OCI-LY7 (cell line): ENCODE measurements around the gene RBBP8. TPM values are rescaled to one million over a fixed set of nuclear protein-coding genes. Genes with fewer than 3 reads are reported as not detected.

Experiments
- BruUV-seq: library from RNA; stranded (reverse); fragments of 400-500 nt; replicated peaks from 2 replicates; lab custom pipeline; 2021; lab: Mats Ljungman, UMichigan
- CTCF ChIA-PET: fragments of 300-600 bp; sonication (Branson Sonifier 250); formaldehyde crosslinking; loops from one replicate; lab custom pipeline; 2022; ENCODE audit warnings: antibody characterized with exemption; ENCODE audit not compliant: unreplicated experiment; lab: Charles Lee
- POLR2A ChIA-PET: fragments of 300-600 bp; sonication (Branson Sonifier 250); formaldehyde crosslinking; loops from one replicate; lab custom pipeline; 2022; ENCODE audit warnings: antibody characterized with exemption; lab: Charles Lee
- DNase-seq: peaks from one replicate; pipeline ENCODE4 v3.0.0-alpha.2; 2015; ENCODE audit warnings: low spot score
- H2AFZ ChIP-seq: fragments of 200-600 bp; sonication (generic), shearing (Covaris generic); 2 replicates; pipeline ENCODE4 v1.6.1; 2014; ENCODE audit warnings: mild to moderate bottlenecking, antibody characterized with exemption, low read length, moderate library complexity
- H3K27ac ChIP-seq: fragments of 200-600 bp; sonication (generic); 2 replicates; pipeline ENCODE4 v1.5.1; 2014; ENCODE audit warnings: mixed run types, low read depth, mild to moderate bottlenecking, moderate library complexity, low read length, inconsistent platforms; ENCODE audit not compliant: poor library complexity, severe bottlenecking
- H3K36me3 ChIP-seq: fragments of 200-600 bp; sonication (generic); 2 replicates; pipeline ENCODE4 v1.6.1; 2014; ENCODE audit warnings: mild to moderate bottlenecking, antibody characterized with exemption, low read length, moderate library complexity, mixed read lengths; ENCODE audit not compliant: insufficient read depth
- H3K4me1 ChIP-seq: fragments of 200-600 bp; sonication (generic); 2 replicates; pipeline ENCODE4 v1.5.1; 2014; ENCODE audit warnings: mild to moderate bottlenecking, low read length; ENCODE audit not compliant: insufficient read depth, poor library complexity, severe bottlenecking
- H3K4me2 ChIP-seq: fragments of 200-600 bp; sonication (generic); 2 replicates; pipeline ENCODE4 v1.6.1; 2014; ENCODE audit warnings: mild to moderate bottlenecking, low read length
- H3K4me3 ChIP-seq: fragments of 200-600 bp; sonication (generic); 2 replicates; pipeline ENCODE4 v1.5.1; 2014; ENCODE audit warnings: mild to moderate bottlenecking, low read depth, low read length; ENCODE audit not compliant: poor library complexity, severe bottlenecking
- H3K79me2 ChIP-seq: fragments of 200-600 bp; sonication (generic); 2 replicates; pipeline ENCODE4 v1.6.1; 2016; ENCODE audit warnings: low read depth, mild to moderate bottlenecking, low read length, moderate library complexity, mixed read lengths; ENCODE audit not compliant: insufficient read depth
- H3K9me2 ChIP-seq: fragments of 200-600 bp; sonication (generic); 2 replicates; pipeline ENCODE4 v1.6.1; 2016; ENCODE audit warnings: mild to moderate bottlenecking, low read length, mixed read lengths; ENCODE audit not compliant: insufficient read depth
- H3K9me3 ChIP-seq: fragments of 200-600 bp; sonication (generic); 2 replicates; pipeline ENCODE4 v1.6.1; 2014; ENCODE audit warnings: mild to moderate bottlenecking, mixed run types, low read length, mixed read lengths
- H4K20me1 ChIP-seq: fragments of 200-600 bp; sonication (generic); 2 replicates; pipeline ENCODE4 v1.6.1; 2014; ENCODE audit warnings: mild to moderate bottlenecking, antibody characterized with exemption, low read length, moderate library complexity, mixed read lengths; ENCODE audit not compliant: insufficient read depth
- EZH2phosphoT487 ChIP-seq: fragments of 200-600 bp; sonication (generic); IDR thresholded peaks from 2 replicates; pipeline ENCODE4 v1.6.1; 2018; ENCODE audit warnings: low read depth, borderline replicate concordance, mild to moderate bottlenecking, mixed run types, antibody characterized with exemption, low read length, moderate library complexity, mixed read lengths
- intact Hi-C: fragments of 100-400 bp; cut with micrococcal nuclease; formaldehyde crosslinking; loops from one replicate; pipeline ENCODE4 v1.10.0; 2022; ENCODE audit not compliant: unreplicated experiment
- total RNA-seq, 2 experiments: library from RNA; depleted of rRNA in 1 of 2; stranded (reverse); fragments of >200 nt in 1 of 2; shearing (Covaris generic) in 1 of 2; gene quantifications; 2 replicates each; pipeline ENCODE4 v1.2.3, GENCODE V29; 2014 to 2022
- TF ChIP-seq, protein P1 (sequence below): fragments of 200-600 bp; sonication (generic); conservative IDR thresholded peaks from 2 replicates; pipeline ENCODE4 v1.5.1; 2014; ENCODE audit warnings: mild to moderate bottlenecking, antibody characterized with exemption, low read length, moderate library complexity, mixed read lengths

The RBBP8 gene
- total RNA-seq, 2 experiments from 2014 or later: 51.0 to 86.0 TPM

DNA sequence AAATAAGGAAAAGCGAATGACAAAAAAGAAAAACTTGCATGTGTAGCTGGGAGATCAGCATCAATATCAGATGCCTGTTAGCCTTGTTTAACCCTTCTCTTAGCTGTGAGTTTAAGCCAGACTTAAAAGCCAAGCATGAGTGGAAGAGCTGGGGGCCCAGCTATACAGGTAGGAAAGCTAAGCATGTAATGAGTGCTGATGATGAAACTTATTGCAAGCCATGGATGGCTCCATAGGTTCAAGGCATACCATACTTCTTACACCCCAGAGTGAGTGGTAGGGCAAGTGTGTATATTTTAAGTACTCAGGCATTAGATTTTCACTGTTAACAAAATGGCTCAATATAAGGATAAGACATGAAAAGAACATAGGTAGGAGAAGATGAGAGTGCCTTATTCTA lies 28.0 kb downstream of the RBBP8 start:
- Histone ChIP-seq H3K36me3 (peaks cover 97% of the 10 kb centered on the region), H3K9me2 (no peaks in the 10 kb centered on the region), H3K27ac (no peak overlapping the region), H3K9me3 (no peaks in the 10 kb centered on the region), H3K79me2 (peaks cover 61% of the 10 kb centered on the region; the same call in 1 of the 2 replicates), H2AFZ (no peak overlapping the region), H3K4me3 (no peak overlapping the region), H4K20me1 (no peaks in the 10 kb centered on the region; the same call in 1 of the 2 replicates), H3K4me1 (no peaks in the 10 kb centered on the region), H3K4me2 (no peak overlapping the region)
- ChIA-PET POLR2A (interaction anchor here (0.5 to 1.3 kb wide), 6 partner anchors 10 to 579 kb away, joined by 3 to 7 read pairs (median 4); no protein-coding TSS in a partner anchor), CTCF (no interaction called here)
- no peak for DNase-seq
- intact Hi-C loops: no loop called here
- BruUV-seq: no TSS peak
- TF ChIP-seq, protein P1, sequence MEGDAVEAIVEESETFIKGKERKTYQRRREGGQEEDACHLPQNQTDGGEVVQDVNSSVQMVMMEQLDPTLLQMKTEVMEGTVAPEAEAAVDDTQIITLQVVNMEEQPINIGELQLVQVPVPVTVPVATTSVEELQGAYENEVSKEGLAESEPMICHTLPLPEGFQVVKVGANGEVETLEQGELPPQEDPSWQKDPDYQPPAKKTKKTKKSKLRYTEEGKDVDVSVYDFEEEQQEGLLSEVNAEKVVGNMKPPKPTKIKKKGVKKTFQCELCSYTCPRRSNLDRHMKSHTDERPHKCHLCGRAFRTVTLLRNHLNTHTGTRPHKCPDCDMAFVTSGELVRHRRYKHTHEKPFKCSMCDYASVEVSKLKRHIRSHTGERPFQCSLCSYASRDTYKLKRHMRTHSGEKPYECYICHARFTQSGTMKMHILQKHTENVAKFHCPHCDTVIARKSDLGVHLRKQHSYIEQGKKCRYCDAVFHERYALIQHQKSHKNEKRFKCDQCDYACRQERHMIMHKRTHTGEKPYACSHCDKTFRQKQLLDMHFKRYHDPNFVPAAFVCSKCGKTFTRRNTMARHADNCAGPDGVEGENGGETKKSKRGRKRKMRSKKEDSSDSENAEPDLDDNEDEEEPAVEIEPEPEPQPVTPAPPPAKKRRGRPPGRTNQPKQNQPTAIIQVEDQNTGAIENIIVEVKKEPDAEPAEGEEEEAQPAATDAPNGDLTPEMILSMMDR: no peak
- no peak for TF ChIP-seq EZH2phosphoT487

DNA sequence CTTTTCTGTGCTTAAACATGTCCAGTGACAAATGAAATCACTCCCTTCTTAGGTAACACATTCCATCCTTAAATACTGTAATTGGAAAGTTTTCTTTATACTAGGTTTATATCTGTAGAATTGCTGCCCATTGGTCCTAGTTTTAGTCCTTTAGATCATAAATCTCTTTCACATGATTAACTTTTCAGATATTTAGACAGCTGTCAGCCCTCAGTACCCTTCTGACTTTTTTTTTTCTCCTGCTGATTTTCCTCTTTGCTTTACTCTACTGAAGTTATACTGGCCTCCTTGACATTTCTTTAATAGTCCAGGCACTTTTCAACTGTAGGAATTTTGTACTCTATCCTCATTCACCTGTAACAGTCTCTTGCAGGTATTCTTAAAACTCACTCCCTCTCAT lies 28.9 kb downstream of the RBBP8 start:
- Histone ChIP-seq H4K20me1 (no peaks in the 10 kb centered on the region; the same call in 1 of the 2 replicates), H3K36me3 (peaks cover 98% of the 10 kb centered on the region), H2AFZ (no peak overlapping the region), H3K4me2 (no peak overlapping the region), H3K4me1 (no peaks in the 10 kb centered on the region), H3K9me2 (no peaks in the 10 kb centered on the region), H3K27ac (no peak overlapping the region), H3K4me3 (no peak overlapping the region), H3K79me2 (peaks cover 63% of the 10 kb centered on the region; the same call in 1 of the 2 replicates), H3K9me3 (no peaks in the 10 kb centered on the region)
- no TSS peak for BruUV-seq
- no peak for DNase-seq
- intact Hi-C loops: loop anchor here (1.0 kb wide), 1 partner anchor 12 kb away; no protein-coding TSS in a partner anchor
- ChIA-PET POLR2A (no interaction called here), CTCF (no interaction called here)
- TF ChIP-seq, protein P1: no peak
- TF ChIP-seq EZH2phosphoT487: no peak

DNA sequence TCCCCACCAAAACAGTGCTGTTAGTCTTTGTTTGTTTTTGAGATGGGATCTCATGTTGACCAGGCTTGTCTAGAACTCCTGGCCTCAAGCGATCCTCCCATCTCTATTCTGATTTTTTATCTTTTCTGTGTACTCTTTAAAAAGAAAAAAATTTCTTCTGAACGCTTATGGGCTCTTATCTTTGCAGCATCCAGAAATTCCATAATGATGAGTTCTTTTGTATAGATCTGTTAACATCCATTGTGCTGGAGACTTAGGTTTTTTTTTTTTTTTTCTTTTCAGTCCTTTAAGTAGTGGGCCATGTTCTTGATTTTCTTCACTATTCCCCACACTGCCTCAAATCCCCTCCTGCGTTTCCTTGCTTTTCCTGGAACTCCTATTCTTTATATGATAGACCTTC lies 31.0 kb downstream of the RBBP8 start:
- H3K79me2 ChIP-seq: peaks cover 54% of the 10 kb centered on the region; the same call in 1 of the 2 replicates

More for the DNA sequence above, 31.0 kb downstream of the RBBP8 start:
- no peak overlapping the region for H2AFZ ChIP-seq
- TSS peak; percentile 21 for BruUV-seq
- no peaks in the 10 kb centered on the region for H3K9me2 ChIP-seq
- intact Hi-C loops: no loop called here
- DNase-seq: no peak
- no peak overlapping the region for H3K4me2 ChIP-seq
- H3K9me3 ChIP-seq: no peaks in the 10 kb centered on the region
- no peaks in the 10 kb centered on the region; the same call in 1 of the 2 replicates for H4K20me1 ChIP-seq
- CTCF ChIA-PET: no interaction called here
- H3K4me1 ChIP-seq: no peaks in the 10 kb centered on the region
- no peak overlapping the region for H3K27ac ChIP-seq
- TF ChIP-seq EZH2phosphoT487: no peak
- TF ChIP-seq, protein P1: no peak
- POLR2A ChIA-PET: interaction anchor here (0.6 to 3.2 kb wide), 5 partner anchors 13 to 277 kb away, joined by 3 to 24 read pairs (median 5); no protein-coding TSS in a partner anchor
- H3K4me3 ChIP-seq: no peak overlapping the region
- H3K36me3 ChIP-seq: peaks cover 96% of the 10 kb centered on the region
